Natural killer cell (primary cell): ENCODE measurements around the gene SSBP2. TPM values are rescaled to one million over a fixed set of nuclear protein-coding genes. Genes with fewer than 3 reads are reported as not detected.
"Not testable (repeated sequence)": the region's sequence is repeated elsewhere in the genome, so short reads cannot be mapped to it uniquely, and the experiment has no call there.

Experiments used
- ATAC-seq, 3 donors: fragments of 150-1000 bp in 2 of 3; fragments of 200-7000 bp in 1 of 3; cut with Tn5 transposase; 1 replicate in 1 of 3; 2 replicates in 2 of 3; pipeline ENCODE4 v1.10.0; 2021; ENCODE audit warnings: mild to moderate bottlenecking in 2 of 3, moderate library complexity in 2 of 3
- DNase-seq, 2 donors: peaks; one replicate each; pipeline versions ENCODE4 v3.0.0 to v3.0.0-alpha.2; 2013 to 2021; ENCODE audit warnings: mixed read lengths in 1 of 2
- H3K27ac ChIP-seq: one replicate; pipeline ENCODE4 v1.5.1; 2013; ENCODE audit warnings: mild to moderate bottlenecking, low read length
- H3K27me3 ChIP-seq: one replicate; pipeline ENCODE4 v1.6.1; 2013; ENCODE audit warnings: low read length; ENCODE audit not compliant: control insufficient read depth, insufficient read depth
- H3K36me3 ChIP-seq: one replicate; pipeline ENCODE4 v1.6.1; 2013; ENCODE audit warnings: low read length; ENCODE audit not compliant: control insufficient read depth, insufficient read depth
- H3K4me1 ChIP-seq: one replicate; pipeline ENCODE4 v1.6.1; 2013; ENCODE audit warnings: low read length; ENCODE audit not compliant: control insufficient read depth, insufficient read depth
- H3K4me3 ChIP-seq: one replicate; pipeline ENCODE4 v1.5.1; 2013; ENCODE audit warnings: low read length
- H3K9me3 ChIP-seq: one replicate; pipeline ENCODE4 v1.6.1; 2013; ENCODE audit warnings: low read length; ENCODE audit not compliant: control insufficient read depth, insufficient read depth
- H3K27ac Mint-ChIP-seq, 2 donors: one replicate each; pipeline ENCODE4 v1.8.0; 2022; ENCODE audit warnings: mild to moderate bottlenecking in 2 of 2, mixed read lengths in 2 of 2, moderate library complexity in 1 of 2
- H3K27me3 Mint-ChIP-seq, 2 donors: one replicate each; pipeline ENCODE4 v1.8.0; 2022; ENCODE audit warnings: low read depth in 2 of 2, mixed read lengths in 2 of 2
- H3K36me3 Mint-ChIP-seq: one replicate; pipeline ENCODE4 v1.8.0; 2022; ENCODE audit warnings: mixed read lengths
- H3K4me1 Mint-ChIP-seq, 2 donors: one replicate each; pipeline ENCODE4 v1.8.0; 2022; ENCODE audit warnings: mixed read lengths in 2 of 2
- H3K4me3 Mint-ChIP-seq: one replicate; pipeline ENCODE4 v1.8.0; 2022; ENCODE audit warnings: mild to moderate bottlenecking, moderate library complexity, mixed read lengths
- H3K9me3 Mint-ChIP-seq, 2 donors: one replicate each; pipeline ENCODE4 v1.8.0; 2022; ENCODE audit warnings: mixed read lengths in 2 of 2
- CTCF ChIP-seq: fragments of 200-600 bp; IDR thresholded peaks from one replicate; pipeline ENCODE4 v1.8.0; 2022; ENCODE audit warnings: antibody characterized with exemption
- WGBS: methylation state at CpG from one replicate; pipeline ENCODE4 v1.1.7; 2013; ENCODE audit warnings: missing lambda C conversion rate; ENCODE audit not compliant: insufficient coverage; 5-methylcytosine and 5-hydroxymethylcytosine counted together
- intact Hi-C: fragments of 100-400 bp; cut with micrococcal nuclease; formaldehyde crosslinking; loops from one replicate; pipeline ENCODE4 v1.14.2; 2022
- total RNA-seq, 4 donors: library from RNA; stranded (reverse); fragments of 120-200 nt in 1 of 4; gene quantifications; one replicate each; pipeline versions ENCODE4 v1.2.3 to v1.2.4, GENCODE V29; 2013 to 2022

Gene SSBP2
- total RNA-seq, 3 donors from 2014 or later (not counting 1 experiment from before 2014, with no cell fraction given) = 13.1 to 17.3 (median 14.8) TPM

GRCh38 chr5:81409361-81409760 lies 341.5 kb downstream of the SSBP2 start:
- ATAC-seq (no peak), DNase-seq (no peak)
- Mint-ChIP-seq H3K27me3 (no peaks in the 10 kb centered on the region), H3K27ac (no peak overlapping the region), H3K4me1 (no peaks in the 10 kb centered on the region), H3K9me3 (no peaks in the 10 kb centered on the region), H3K36me3 (no peaks in the 10 kb centered on the region), H3K4me3 (no peak overlapping the region)
- no peak for TF ChIP-seq CTCF
- H3K9me3 ChIP-seq = no peaks in the 10 kb centered on the region
- no peak overlapping the region for H3K4me3 ChIP-seq
- no peaks in the 10 kb centered on the region for H3K36me3 ChIP-seq
- 100% methylated on average over 2 of the region's 2 CpGs for WGBS
- intact Hi-C loops = no loop called here
- H3K27me3 ChIP-seq = no peaks in the 10 kb centered on the region
- no peaks in the 10 kb centered on the region for H3K4me1 ChIP-seq
- H3K27ac ChIP-seq = no peak overlapping the region

DNA sequence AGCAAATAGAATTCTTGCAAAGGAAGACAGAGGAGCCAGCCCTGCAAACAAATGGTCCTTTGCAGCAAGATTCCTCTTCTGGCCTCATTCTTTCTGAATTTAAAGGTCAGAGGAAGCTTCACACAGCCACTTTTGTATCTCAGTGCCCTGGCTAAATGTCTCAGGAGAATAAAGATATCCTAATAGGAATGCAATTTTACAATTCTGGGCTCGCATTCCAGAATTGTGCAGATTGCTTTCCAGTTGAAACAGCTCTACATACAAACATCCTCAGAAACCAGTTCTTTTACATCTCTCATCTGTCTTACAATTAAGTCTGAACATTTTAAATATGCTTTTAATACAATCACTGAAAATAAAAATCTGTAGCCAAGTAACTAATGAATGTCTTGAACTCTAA lies 342.4 kb downstream of the SSBP2 start:
- Mint-ChIP-seq H3K36me3 (no peaks in the 10 kb centered on the region), H3K9me3 (no peaks in the 10 kb centered on the region), H3K4me3 (no peak overlapping the region), H3K4me1 (no peaks in the 10 kb centered on the region), H3K27ac (no peak overlapping the region), H3K27me3 (no peaks in the 10 kb centered on the region)
- no peak for TF ChIP-seq CTCF
- ATAC-seq (no peak), DNase-seq (no peak)
- Histone ChIP-seq H3K27ac (no peak overlapping the region), H3K4me3 (no peak overlapping the region), H3K36me3 (no peaks in the 10 kb centered on the region), H3K9me3 (no peaks in the 10 kb centered on the region), H3K27me3 (no peaks in the 10 kb centered on the region), H3K4me1 (no peaks in the 10 kb centered on the region)
- whole genome bisulfite sequencing = 100% methylated on average over 1 of the region's 1 CpG
- intact Hi-C loops = no loop called here

- H3K27me3 ChIP-seq, H3K27ac ChIP-seq, H3K9me3 Mint-ChIP-seq, H3K4me3 ChIP-seq, H3K27ac Mint-ChIP-seq, H3K4me1 Mint-ChIP-seq, ATAC-seq, intact Hi-C loops, H3K36me3 Mint-ChIP-seq, H3K4me3 Mint-ChIP-seq, H3K4me1 ChIP-seq, H3K9me3 ChIP-seq, DNase-seq, H3K36me3 ChIP-seq, H3K27me3 Mint-ChIP-seq: not testable (repeated sequence)
- WGBS = 87% methylated on average over 4 of the region's 4 CpGs
Measured at GRCh38 chr5:81407811-81408210, 343.1 kb downstream of the SSBP2 start.

GRCh38 chr5:81405126-81405891 lies 345.6 kb downstream of the SSBP2 start:
- peaks cover 3 to 21% of the 10 kb centered on the region in 2 donors for H3K27me3 Mint-ChIP-seq
- TF ChIP-seq CTCF = no peak
- H3K36me3 ChIP-seq = no peaks in the 10 kb centered on the region
- no peaks in the 10 kb centered on the region for H3K27me3 ChIP-seq
- no peak overlapping the region for H3K4me3 Mint-ChIP-seq
- no peaks in the 10 kb centered on the region for H3K4me1 Mint-ChIP-seq
- no peak for ATAC-seq
- H3K4me1 ChIP-seq = no peaks in the 10 kb centered on the region
- no peaks in the 10 kb centered on the region for H3K36me3 Mint-ChIP-seq
- no peak overlapping the region for H3K27ac ChIP-seq
- WGBS = 90% methylated on average over 4 of the region's 7 CpGs
- intact Hi-C loops = no loop called here
- no peaks in the 10 kb centered on the region for H3K9me3 Mint-ChIP-seq
- DNase-seq = no peak
- no peaks in the 10 kb centered on the region for H3K9me3 ChIP-seq
- no peak overlapping the region for H3K27ac Mint-ChIP-seq
- no peak overlapping the region for H3K4me3 ChIP-seq
